Keratinocyte (primary cell): Measurements from ENCODE around the gene SARS1. TPM values are rescaled to one million over a fixed set of nuclear protein-coding genes. Genes with fewer than 3 reads are reported as not detected.

ENCODE experiments used
- DNase-seq: peaks from one replicate; pipeline ENCODE4 v3.0.0-alpha.2; 2011; ENCODE audit warnings: low read depth, missing footprints, low spot score
- FAIRE-seq: peaks from 2 replicates; lab custom pipeline; 2011; peaks lifted over from hg19 to GRCh38; lab: Jason Lieb, UNC
- H2AFZ ChIP-seq: 2 replicates; pipeline ENCODE4 v1.6.0; 2012; ENCODE audit warnings: low read length, control low read depth, inconsistent platforms; ENCODE audit not compliant: control insufficient read depth
- H3K27ac ChIP-seq: 2 replicates; pipeline ENCODE4 v1.5.1; 2011; ENCODE audit warnings: low read length; ENCODE audit not compliant: control insufficient read depth, insufficient read depth
- H3K27me3 ChIP-seq: 3 replicates; pipeline ENCODE4 v1.6.0; 2011; ENCODE audit warnings: low read length; ENCODE audit not compliant: control insufficient read depth, insufficient read depth; ENCODE audit errors: extremely low read depth
- H3K36me3 ChIP-seq, 2 experiments: 2 replicates in 1 of 2; 3 replicates in 1 of 2; pipeline ENCODE4 v1.5.1; 2011; ENCODE audit warnings: low read length in 2 of 2, mild to moderate bottlenecking in 1 of 2; ENCODE audit not compliant: control insufficient read depth in 2 of 2, insufficient read depth in 2 of 2; ENCODE audit errors: extremely low read depth in 1 of 2
- H3K4me1 ChIP-seq: 3 replicates; pipeline ENCODE4 v1.5.1; 2011; ENCODE audit warnings: low read length; ENCODE audit not compliant: control insufficient read depth, insufficient read depth; ENCODE audit errors: extremely low read depth
- H3K4me2 ChIP-seq: 3 replicates; pipeline ENCODE4 v1.6.0; 2011; ENCODE audit warnings: low read depth, low read length; ENCODE audit not compliant: control insufficient read depth, insufficient read depth; ENCODE audit errors: extremely low read depth
- H3K4me3 ChIP-seq, 3 experiments: fragments of 200-600 bp in 1 of 3; sonication (generic) in 1 of 3; 2 replicates in 2 of 3; 3 replicates in 1 of 3; pipeline ENCODE4 v1.5.1; 2011 to 2016; ENCODE audit warnings: low read length in 3 of 3, mild to moderate bottlenecking in 3 of 3, control low read depth in 2 of 3, inconsistent platforms in 1 of 3, low read depth in 1 of 3, mixed read lengths in 1 of 3, mixed run types in 1 of 3, moderate library complexity in 1 of 3; ENCODE audit not compliant: control insufficient read depth in 2 of 3, insufficient read depth in 2 of 3; ENCODE audit errors: extremely low read depth in 1 of 3
- H3K79me2 ChIP-seq: 2 replicates; pipeline ENCODE4 v1.6.0; 2012; ENCODE audit warnings: low read length; ENCODE audit not compliant: control insufficient read depth, insufficient read depth
- H3K9ac ChIP-seq: 3 replicates; pipeline ENCODE4 v1.6.0; 2011; ENCODE audit warnings: low read length; ENCODE audit not compliant: control insufficient read depth, insufficient read depth; ENCODE audit errors: extremely low read depth
- H3K9me1 ChIP-seq: 3 replicates; pipeline ENCODE4 v1.6.0; 2011; ENCODE audit warnings: low read length; ENCODE audit not compliant: control insufficient read depth, insufficient read depth; ENCODE audit errors: extremely low read depth
- H3K9me3 ChIP-seq: 2 replicates; pipeline ENCODE4 v1.5.1; 2012; ENCODE audit warnings: low read depth, low read length; ENCODE audit not compliant: control insufficient read depth
- H4K20me1 ChIP-seq: 3 replicates; pipeline ENCODE4 v1.6.0; 2011; ENCODE audit warnings: low read length; ENCODE audit not compliant: control insufficient read depth, insufficient read depth; ENCODE audit errors: extremely low read depth
- CTCF ChIP-seq, 3 experiments: IDR thresholded peaks in 1 of 3; conservative IDR thresholded peaks in 1 of 3; optimal IDR thresholded peaks in 1 of 3; 2 replicates in 2 of 3; 3 replicates in 1 of 3; pipeline versions ENCODE3 to v1.5.1; 2011; ENCODE audit warnings: low read length in 3 of 3, mild to moderate bottlenecking in 3 of 3, moderate library complexity in 2 of 3, control low read depth in 1 of 3, inconsistent platforms in 1 of 3; ENCODE audit not compliant: insufficient read depth in 2 of 3; ENCODE audit errors: extremely low read depth in 1 of 3
- EZH2 ChIP-seq: IDR thresholded peaks from one replicate; pipeline ENCODE4 v1.6.1; 2012; ENCODE audit warnings: inconsistent platforms, mild to moderate bottlenecking, low read length, moderate library complexity
- dilution Hi-C: fragments of 300-500 bp; cut with MboI; formaldehyde crosslinking; loops from one replicate; pipeline ENCODE4 v1.7.0; 2020; ENCODE audit warnings: low sequenced_read_pairs; ENCODE audit not compliant: extremely low pct_ligation_motif_present
- polyA plus RNA-seq, 5 experiments: library from polyadenylated mRNA; depleted of rRNA in 3 of 5; stranded (reverse) in 3 of 5; stranded (forward) in 1 of 5; unstranded in 1 of 5; fragments of >200 nt; gene quantifications; 1 replicate in 1 of 5; 2 replicates in 3 of 5; 3 replicates in 1 of 5; pipeline versions ENCODE4 v1.2.1 to v1.2.3, GENCODE V29; 2011 to 2012; ENCODE audit warnings: missing spikeins in 2 of 5, low read depth in 1 of 5, low replicate concordance in 1 of 5

SARS1 gene
- polyA plus RNA-seq, 1 donor (not counting 4 experiments of a cell fraction or from before 2014, with no cell fraction given), result 203 TPM

GRCh38 chr1:109280862-109281261 lies 67.1 kb downstream of the SARS1 start:
- H3K27ac ChIP-seq, result no peak overlapping the region
- no peaks in the 10 kb centered on the region for H4K20me1 ChIP-seq
- no peaks in the 10 kb centered on the region for H3K27me3 ChIP-seq
- H3K4me3 ChIP-seq, result no peak overlapping the region
- dilution Hi-C loops, result no loop called here
- no peak overlapping the region for H3K4me2 ChIP-seq
- FAIRE-seq (no peak), DNase-seq (no peak)
- H3K9ac ChIP-seq, result no peak overlapping the region
- no peak overlapping the region for H2AFZ ChIP-seq
- H3K79me2 ChIP-seq, result peaks cover 28% of the 10 kb centered on the region
- peaks cover 31% of the 10 kb centered on the region for H3K4me1 ChIP-seq
- peaks cover 0 to 20% of the 10 kb centered on the region in 2 experiments for H3K36me3 ChIP-seq
- TF ChIP-seq EZH2 (no peak), CTCF (optimal IDR thresholded peaks at IDR 0.05 in 1 of 3, IDR thresholded peaks at IDR 0.05 in 1 of 3, conservative IDR thresholded peaks at IDR 0.05 in 1 of 3; ENCODE audit: extremely low read depth in 1 of 3, insufficient read depth in 2 of 3, low read length in 3 of 3) (no peak)
- H3K9me1 ChIP-seq, result no peaks in the 10 kb centered on the region
- H3K9me3 ChIP-seq, result no peaks in the 10 kb centered on the region

- Histone ChIP-seq H3K9ac (peak overlapping the region; percentile 49), H3K4me3 (peak overlapping the region; percentile 64 to 94 (median 65)), H2AFZ (no peak overlapping the region), H3K4me1 (peaks cover 24% of the 10 kb centered on the region), H3K79me2 (peaks cover 26% of the 10 kb centered on the region), H3K27me3 (no peaks in the 10 kb centered on the region), H3K9me1 (no peaks in the 10 kb centered on the region), H3K27ac (no peak overlapping the region), H3K4me2 (peak overlapping the region; percentile 77), H3K9me3 (no peaks in the 10 kb centered on the region), H4K20me1 (no peaks in the 10 kb centered on the region), H3K36me3 (peaks cover 0 to 20% of the 10 kb centered on the region in 2 experiments)
- dilution Hi-C loops, result no loop called here
- TF ChIP-seq CTCF (optimal IDR thresholded peaks at IDR 0.05 in 1 of 3, IDR thresholded peaks at IDR 0.05 in 1 of 3, conservative IDR thresholded peaks at IDR 0.05 in 1 of 3; ENCODE audit: extremely low read depth in 1 of 3, insufficient read depth in 2 of 3, low read length in 3 of 3) (no peak), EZH2 (no peak)
- FAIRE-seq (no peak), DNase-seq (no peak)
Measured at GRCh38 chr1:109281680-109282496, 68.2 kb downstream of the SARS1 start.
